ENCODE measurements around the gene LILRB2.
"Not testable (repeated sequence)": the region's sequence is repeated elsewhere in the genome, so short reads cannot be mapped to it uniquely, and the experiment has no call there.

LILRB2 gene

GRCh38 chr19:54233941-54234340, 47.0 kb downstream of the LILRB2 start:
- TF ChIP-seq EZH2 (IDR thresholded peaks at IDR 0.05) (no peak), FOXP2 (optimal IDR thresholded peaks at IDR 0.05; ENCODE audit: control extremely low read depth, extremely low read length, insufficient read depth) (no peak), POLR2AphosphoS5 (IDR thresholded peaks at IDR 0.05; ENCODE audit: borderline replicate concordance, low read depth, low read length) (no peak)
- no peak overlapping the region for H3K27ac ChIP-seq

GRCh38 chr19:54231077-54231931, 49.6 kb downstream of the LILRB2 start:
- TF ChIP-seq POLR2AphosphoS5 (IDR thresholded peaks at IDR 0.05; ENCODE audit: borderline replicate concordance, low read depth, low read length): no peak
- peak; percentile 25 for TF ChIP-seq FOXP2 (optimal IDR thresholded peaks at IDR 0.05; ENCODE audit: control extremely low read depth, extremely low read length, insufficient read depth)
- Histone ChIP-seq H3K4me3 (no peak overlapping the region), H3K27ac (no peak overlapping the region), H3K9me3 (ENCODE audit: low read depth, low read length) (no peaks in the 10 kb centered on the region), H3K36me3 (ENCODE audit: insufficient read depth, low read length) (no peaks in the 10 kb centered on the region), H3K9ac (ENCODE audit: insufficient read length) (no peak overlapping the region)
- DNase-seq (ENCODE audit: low read depth, low spot score): no peak

More at GRCh38 chr19:54233941-54234340, 47.0 kb downstream of the LILRB2 start:
- Histone ChIP-seq H3K4me3 (no peak overlapping the region), H3K36me3 (ENCODE audit: insufficient read depth, low read length) (no peaks in the 10 kb centered on the region), H3K9me3 (ENCODE audit: low read depth, low read length) (no peaks in the 10 kb centered on the region), H3K9ac (ENCODE audit: insufficient read length) (no peak overlapping the region)
- no peak for DNase-seq (ENCODE audit: low read depth, low spot score)

DNA sequence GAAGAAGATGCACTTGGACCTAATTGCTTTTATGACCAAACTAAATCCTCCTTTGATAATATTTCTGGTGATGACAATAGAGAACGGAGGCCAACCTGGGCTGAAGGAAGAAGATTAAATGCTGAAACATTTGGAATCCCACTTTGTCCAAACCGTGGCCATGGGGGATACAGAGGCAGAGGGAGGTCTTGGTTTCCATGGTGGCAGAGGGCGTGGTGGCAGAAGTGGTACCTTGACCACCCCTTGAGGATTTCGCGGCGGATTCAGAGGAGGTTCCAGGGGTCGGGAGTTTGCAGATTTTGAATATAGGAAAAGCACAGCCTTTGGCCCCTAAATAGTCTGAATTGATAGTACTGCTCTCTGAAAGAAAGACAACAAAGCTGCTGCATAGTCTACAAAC, 50.9 kb downstream of the LILRB2 start:
- Histone ChIP-seq H3K27ac (no peak overlapping the region), H3K9ac (ENCODE audit: insufficient read length) (no peak overlapping the region), H3K36me3 (ENCODE audit: insufficient read depth, low read length) (no peaks in the 10 kb centered on the region), H3K4me3 (no peak overlapping the region), H3K9me3 (ENCODE audit: low read depth, low read length) (no peaks in the 10 kb centered on the region)
- DNase-seq (ENCODE audit: low read depth, low spot score): no peak
- TF ChIP-seq EZH2 (IDR thresholded peaks at IDR 0.05) (no peak), FOXP2 (optimal IDR thresholded peaks at IDR 0.05; ENCODE audit: control extremely low read depth, extremely low read length, insufficient read depth) (no peak), POLR2AphosphoS5 (IDR thresholded peaks at IDR 0.05; ENCODE audit: borderline replicate concordance, low read depth, low read length) (no peak)

- H3K4me3 ChIP-seq: no peak overlapping the region
- no peak for DNase-seq (ENCODE audit: low read depth, low spot score)
- H3K9ac ChIP-seq (ENCODE audit: insufficient read length): no peak overlapping the region
- no peak overlapping the region for H3K27ac ChIP-seq
- H3K36me3 ChIP-seq (ENCODE audit: insufficient read depth, low read length): no peaks in the 10 kb centered on the region
- no peaks in the 10 kb centered on the region for H3K9me3 ChIP-seq (ENCODE audit: low read depth, low read length)
- TF ChIP-seq FOXP2 (optimal IDR thresholded peaks at IDR 0.05; ENCODE audit: control extremely low read depth, extremely low read length, insufficient read depth): no peak
- no peak for TF ChIP-seq POLR2AphosphoS5 (IDR thresholded peaks at IDR 0.05; ENCODE audit: borderline replicate concordance, low read depth, low read length)
- no peak for TF ChIP-seq EZH2 (IDR thresholded peaks at IDR 0.05)
Measured at GRCh38 chr19:54229146-54229545, 51.8 kb downstream of the LILRB2 start.

GRCh38 chr19:54224619-54225018, 56.3 kb downstream of the LILRB2 start:
- not testable (repeated sequence) for H3K4me3 ChIP-seq; H3K36me3 ChIP-seq (ENCODE audit: insufficient read depth, low read length); H3K27ac ChIP-seq; H3K9ac ChIP-seq (ENCODE audit: insufficient read length); DNase-seq (ENCODE audit: low read depth, low spot score); H3K9me3 ChIP-seq (ENCODE audit: low read depth, low read length)

DNA sequence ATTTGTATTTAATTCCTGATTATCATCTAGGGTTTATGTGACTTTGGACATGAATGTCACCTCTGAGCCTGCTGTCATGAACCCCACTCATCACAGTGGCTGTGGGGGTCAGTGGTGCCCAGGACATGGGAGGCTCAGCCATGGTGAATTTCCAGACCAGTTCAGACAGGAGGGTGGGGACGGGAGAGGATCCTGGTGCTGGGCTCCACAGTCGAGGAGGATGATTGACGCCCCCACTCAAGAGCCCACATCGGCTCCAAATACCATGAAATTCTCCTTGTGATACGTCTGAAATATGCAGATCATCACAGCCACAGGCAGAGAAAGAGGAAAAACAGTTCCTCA, 57.0 kb downstream of the LILRB2 start:
- DNase-seq (ENCODE audit: low read depth, low spot score); H3K27ac ChIP-seq; H3K36me3 ChIP-seq (ENCODE audit: insufficient read depth, low read length); H3K9ac ChIP-seq (ENCODE audit: insufficient read length); H3K4me3 ChIP-seq; H3K9me3 ChIP-seq (ENCODE audit: low read depth, low read length): not testable (repeated sequence)

Data from SK-N-MC (cell line).